HL-60 (cell line): ENCODE measurements around the gene ZNF24.

ENCODE experiments used
- CTCF ChIP-seq: IDR thresholded peaks from one replicate; pipeline ENCODE4 v1.5.1; 2011; ENCODE audit warnings: low read length, control low read depth, inconsistent platforms; ENCODE audit not compliant: insufficient read depth
- GABPA ChIP-seq: IDR thresholded peaks from 2 replicates; pipeline ENCODE4 v1.6.1; 2012; ENCODE audit warnings: low read depth
- POLR2AphosphoS5 ChIP-seq: IDR thresholded peaks from 2 replicates; pipeline ENCODE4 v1.6.1; 2012; ENCODE audit warnings: low read depth
- REST ChIP-seq: IDR thresholded peaks from 2 replicates; pipeline ENCODE4 v1.6.1; 2012; ENCODE audit warnings: low read depth; ENCODE audit not compliant: insufficient replicate concordance
- SPI1 ChIP-seq: IDR thresholded peaks from 2 replicates; pipeline ENCODE4 v1.6.1; 2012; ENCODE audit warnings: low read depth, mild to moderate bottlenecking, borderline replicate concordance

DNA sequence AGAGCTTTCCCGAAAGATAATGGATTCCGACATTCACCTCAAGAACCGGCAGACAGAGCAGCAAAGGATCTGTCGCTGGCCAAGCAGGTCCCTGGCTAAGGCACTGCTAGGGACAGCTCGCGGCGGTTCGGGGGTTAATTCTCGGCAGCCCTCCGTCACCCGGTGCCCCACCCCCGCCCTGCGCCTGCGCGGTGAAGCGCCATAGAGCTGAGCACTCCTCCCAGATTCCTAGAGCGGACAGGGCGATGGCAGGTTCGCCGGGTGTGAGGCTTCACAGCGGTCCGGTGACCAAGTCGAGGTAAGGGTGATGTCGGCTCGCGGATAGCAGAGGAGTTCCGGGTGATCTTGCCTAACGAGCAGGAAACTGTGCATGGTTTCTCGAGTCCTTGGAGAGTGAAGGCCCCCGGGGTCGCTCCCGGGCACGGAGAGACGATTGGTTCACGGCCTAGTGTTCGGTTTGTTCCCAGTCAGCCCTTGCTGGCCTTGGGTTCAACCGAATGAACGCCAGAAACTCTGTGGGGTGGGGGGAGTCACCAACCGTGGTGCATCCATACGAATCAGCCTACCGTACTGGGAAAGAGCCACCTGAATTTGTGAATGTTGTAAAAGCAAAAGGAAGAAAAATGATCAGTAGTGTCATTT is 54.0 kb downstream of the ZNF24 start, which contains the start of gene ZSCAN30:
- no peak for TF ChIP-seq SPI1
- peak; percentile 99 for TF ChIP-seq POLR2AphosphoS5
- no peak for TF ChIP-seq CTCF
- peak; percentile 49 for TF ChIP-seq REST
- TF ChIP-seq GABPA: 0 out of 2 replicates have a peak, but pooled peaks have one; percentile 43
